Measurements from ENCODE around the gene MAPK14.

MAPK14 gene

GRCh38 chr6:36095497-36096391 lies 68.1 kb downstream of the MAPK14 start:
- no peak overlapping the region for H3K27ac ChIP-seq
- H3K4me2 ChIP-seq = no peak overlapping the region
- H3K4me3 ChIP-seq = no peak overlapping the region

GRCh38 chr6:36098253-36098919 lies 70.8 kb downstream of the MAPK14 start:
- Histone ChIP-seq H4K20me1 (0 out of 2 replicates have a peak, but pooled peaks cover 12% of the 10 kb centered on the region), H3K9ac (no peak overlapping the region), H3K4me2 (0 out of 2 replicates have a peak overlapping the region, but pooled peaks have one; percentile 16), H3K4me1 (peaks cover 28% of the 10 kb centered on the region), H3K36me3 (peaks cover 62% of the 10 kb centered on the region), H3K9me3 (no peaks in the 10 kb centered on the region), H3K27me3 (no peaks in the 10 kb centered on the region), H3K27ac (no peak overlapping the region), H3K4me3 (no peak overlapping the region)
- TF ChIP-seq Cebpa-rat (IDR thresholded peaks at IDR 0.05) = no peak

More at GRCh38 chr6:36095497-36096391, 68.1 kb downstream of the MAPK14 start:
- no peak overlapping the region for H3K9ac ChIP-seq
- peaks cover 28% of the 10 kb centered on the region for H3K4me1 ChIP-seq
- H3K9me3 ChIP-seq = no peaks in the 10 kb centered on the region
- no peaks in the 10 kb centered on the region for H3K27me3 ChIP-seq
- no peak for TF ChIP-seq Cebpa-rat (IDR thresholded peaks at IDR 0.05)
- H4K20me1 ChIP-seq = 0 out of 2 replicates have a peak, but pooled peaks cover 12% of the 10 kb centered on the region
- H3K36me3 ChIP-seq = peaks cover 58% of the 10 kb centered on the region

- Histone ChIP-seq H4K20me1 (0 out of 2 replicates have a peak, but pooled peaks cover 9% of the 10 kb centered on the region), H3K27ac (no peak overlapping the region), H3K4me3 (no peak overlapping the region), H3K27me3 (no peaks in the 10 kb centered on the region), H3K4me2 (peak overlapping the region; percentile 16; the same call in 1 of the 2 replicates), H3K9me3 (no peaks in the 10 kb centered on the region), H3K9ac (no peak overlapping the region), H3K36me3 (peaks cover 69% of the 10 kb centered on the region), H3K4me1 (peaks cover 28% of the 10 kb centered on the region)
- no peak for TF ChIP-seq Cebpa-rat (IDR thresholded peaks at IDR 0.05)
These were observed 71.5 kb downstream of the MAPK14 start for GRCh38 chr6:36098920-36099647.

GRCh38 chr6:36099869-36100483 lies 72.4 kb downstream of the MAPK14 start:
- Histone ChIP-seq H3K4me1 (peaks cover 22% of the 10 kb centered on the region), H3K9me3 (no peaks in the 10 kb centered on the region), H3K4me3 (no peak overlapping the region), H3K4me2 (no peak overlapping the region), H3K27ac (no peak overlapping the region), H4K20me1 (no peaks in the 10 kb centered on the region; the same call in 1 of the 2 replicates), H3K36me3 (peaks cover 78% of the 10 kb centered on the region), H3K9ac (no peak overlapping the region), H3K27me3 (no peaks in the 10 kb centered on the region)
- no peak for TF ChIP-seq Cebpa-rat (IDR thresholded peaks at IDR 0.05)

- Histone ChIP-seq H3K27ac (no peak overlapping the region), H3K36me3 (peaks cover 79% of the 10 kb centered on the region), H3K27me3 (no peaks in the 10 kb centered on the region), H3K4me2 (no peak overlapping the region), H3K4me3 (no peak overlapping the region), H3K4me1 (peaks cover 19% of the 10 kb centered on the region), H4K20me1 (no peaks in the 10 kb centered on the region; the same call in 1 of the 2 replicates), H3K9me3 (no peaks in the 10 kb centered on the region), H3K9ac (no peak overlapping the region)
- no peak for TF ChIP-seq Cebpa-rat (IDR thresholded peaks at IDR 0.05)
These were observed 74.1 kb downstream of the MAPK14 start for GRCh38 chr6:36101691-36102090.

- Histone ChIP-seq H3K4me3 (no peak overlapping the region), H3K36me3 (peaks cover 82% of the 10 kb centered on the region), H3K4me1 (peaks cover 19% of the 10 kb centered on the region), H3K9me3 (no peaks in the 10 kb centered on the region), H3K4me2 (no peak overlapping the region), H3K9ac (no peak overlapping the region), H4K20me1 (no peaks in the 10 kb centered on the region; the same call in 1 of the 2 replicates), H3K27me3 (no peaks in the 10 kb centered on the region), H3K27ac (no peak overlapping the region)
- no peak for TF ChIP-seq Cebpa-rat (IDR thresholded peaks at IDR 0.05)
These were observed 75.2 kb downstream of the MAPK14 start for GRCh38 chr6:36102853-36103252.

- H3K9me3 ChIP-seq = no peaks in the 10 kb centered on the region
- no peak for TF ChIP-seq Cebpa-rat (IDR thresholded peaks at IDR 0.05)
- H3K4me1 ChIP-seq = peaks cover 4% of the 10 kb centered on the region
- H3K4me2 ChIP-seq = no peak overlapping the region
- H3K9ac ChIP-seq = no peak overlapping the region
- H3K27ac ChIP-seq = no peak overlapping the region
- no peaks in the 10 kb centered on the region; the same call in 1 of the 2 replicates for H4K20me1 ChIP-seq
- H3K27me3 ChIP-seq = no peaks in the 10 kb centered on the region
- H3K4me3 ChIP-seq = no peak overlapping the region
- peaks cover 94% of the 10 kb centered on the region for H3K36me3 ChIP-seq
These were observed 77.2 kb downstream of the MAPK14 start for GRCh38 chr6:36104836-36105235.

GRCh38 chr6:36109092-36109491 lies 81.5 kb downstream of the MAPK14 start:
- peaks cover 78% of the 10 kb centered on the region for H3K36me3 ChIP-seq
- H3K4me2 ChIP-seq = no peak overlapping the region
- no peaks in the 10 kb centered on the region for H3K27me3 ChIP-seq
- H3K4me3 ChIP-seq = no peak overlapping the region
- no peaks in the 10 kb centered on the region; the same call in 1 of the 2 replicates for H4K20me1 ChIP-seq
- H3K9me3 ChIP-seq = no peaks in the 10 kb centered on the region
- no peak for TF ChIP-seq Cebpa-rat (IDR thresholded peaks at IDR 0.05)
- no peak overlapping the region for H3K9ac ChIP-seq
- H3K4me1 ChIP-seq = peaks cover 16% of the 10 kb centered on the region
- H3K27ac ChIP-seq = no peak overlapping the region

GRCh38 chr6:36110050-36110449 lies 82.4 kb downstream of the MAPK14 start:
- H3K9me3 ChIP-seq = no peaks in the 10 kb centered on the region
- no peaks in the 10 kb centered on the region for H3K27me3 ChIP-seq
- no peaks in the 10 kb centered on the region for H4K20me1 ChIP-seq
- no peak for TF ChIP-seq Cebpa-rat (IDR thresholded peaks at IDR 0.05)
- H3K27ac ChIP-seq = no peak overlapping the region
- no peak overlapping the region for H3K9ac ChIP-seq
- H3K4me3 ChIP-seq = no peak overlapping the region
- H3K4me2 ChIP-seq = no peak overlapping the region
- H3K4me1 ChIP-seq = peaks cover 26% of the 10 kb centered on the region
- peaks cover 68% of the 10 kb centered on the region for H3K36me3 ChIP-seq

Measured in BLaER1 (cell line).